Hepatocyte (in vitro differentiated cells): Measurements from ENCODE around the gene PRKAB1. TPM values are rescaled to one million over a fixed set of nuclear protein-coding genes. Genes with fewer than 3 reads are reported as not detected.
"Not testable (repeated sequence)": the region's sequence is repeated elsewhere in the genome, so short reads cannot be mapped to it uniquely, and the experiment has no call there.

ENCODE experiments used
- DNase-seq: peaks from one replicate; pipeline ENCODE4 v3.0.0-alpha.2; 2016; ENCODE audit warnings: low spot score
- H2AFZ ChIP-seq: fragments of 200-600 bp; sonication (generic); 2 replicates; pipeline ENCODE4 v1.6.0; 2016; ENCODE audit warnings: antibody characterized with exemption, mild to moderate bottlenecking
- H3K27ac ChIP-seq: fragments of 200-600 bp; sonication (generic); 2 replicates; pipeline ENCODE4 v1.5.1; 2016; ENCODE audit warnings: mild to moderate bottlenecking
- H3K27me3 ChIP-seq: fragments of 200-600 bp; sonication (generic); 2 replicates; pipeline ENCODE4 v1.6.1; 2016
- H3K36me3 ChIP-seq: fragments of 200-600 bp; sonication (generic); replicated peaks from 2 replicates; pipeline ENCODE4 v1.5.1; 2016; ENCODE audit warnings: low read depth; ENCODE audit not compliant: insufficient read depth
- H3K4me1 ChIP-seq: fragments of 200-600 bp; sonication (generic); 2 replicates; pipeline ENCODE4 v1.5.1; 2016; ENCODE audit warnings: mild to moderate bottlenecking, moderate library complexity; ENCODE audit not compliant: insufficient read depth
- H3K4me2 ChIP-seq: fragments of 200-600 bp; sonication (generic); 2 replicates; pipeline ENCODE4 v1.6.0; 2016
- H3K4me3 ChIP-seq: fragments of 200-600 bp; sonication (generic); 2 replicates; pipeline ENCODE4 v1.5.1; 2016; ENCODE audit warnings: mild to moderate bottlenecking
- H3K79me2 ChIP-seq: fragments of 200-600 bp; sonication (generic); 2 replicates; pipeline ENCODE4 v1.6.0; 2017; ENCODE audit warnings: mild to moderate bottlenecking
- H3K9me2 ChIP-seq: fragments of 200-600 bp; sonication (generic); replicated peaks from 2 replicates; pipeline ENCODE4 v1.6.0; 2017; ENCODE audit warnings: mild to moderate bottlenecking; ENCODE audit not compliant: insufficient read depth
- H3K9me3 ChIP-seq: fragments of 200-600 bp; sonication (generic); 2 replicates; pipeline ENCODE4 v1.5.1; 2016; ENCODE audit warnings: low read depth, mild to moderate bottlenecking
- H4K20me1 ChIP-seq: fragments of 200-600 bp; sonication (generic); 2 replicates; pipeline ENCODE4 v1.6.0; 2016; ENCODE audit warnings: mild to moderate bottlenecking; ENCODE audit not compliant: insufficient read depth, poor library complexity, severe bottlenecking
- EZH2 ChIP-seq: fragments of 200-600 bp; sonication (generic); IDR thresholded peaks from 2 replicates; pipeline ENCODE4 v1.6.1; 2016; ENCODE audit warnings: antibody characterized with exemption, mild to moderate bottlenecking, borderline replicate concordance
- EZH2phosphoT487 ChIP-seq: fragments of 200-600 bp; sonication (generic); IDR thresholded peaks from one replicate; pipeline ENCODE4 v1.6.1; 2018; ENCODE audit warnings: antibody characterized with exemption, mild to moderate bottlenecking, low read depth, moderate library complexity; ENCODE audit not compliant: unreplicated experiment, severe bottlenecking
- WGBS: methylation state at CpG from one replicate; pipeline ENCODE4 v1.1.6; 2016; ENCODE audit warnings: low lambda C conversion rate; ENCODE audit errors: missing lambda C conversion rate; 5-methylcytosine and 5-hydroxymethylcytosine counted together
- polyA plus RNA-seq: library from polyadenylated mRNA; unstranded; fragments of >200 nt; fragmentation: Nextera tagmentation; extraction: Ambion mirVana; gene quantifications from 2 replicates; pipeline ENCODE4 v1.2.1, GENCODE V29; 2016
- total RNA-seq: library from RNA; depleted of rRNA; stranded (reverse); fragments of >200 nt; gene quantifications from 2 replicates; pipeline ENCODE4 v1.2.3, GENCODE V29; 2014
- TF ChIP-seq, protein P1 (sequence below): fragments of 200-600 bp; sonication (generic); IDR thresholded peaks from 2 replicates; pipeline ENCODE4 v1.5.1; 2016; ENCODE audit warnings: antibody characterized with exemption, mild to moderate bottlenecking; ENCODE audit not compliant: poor library complexity

The PRKAB1 gene, protein sequence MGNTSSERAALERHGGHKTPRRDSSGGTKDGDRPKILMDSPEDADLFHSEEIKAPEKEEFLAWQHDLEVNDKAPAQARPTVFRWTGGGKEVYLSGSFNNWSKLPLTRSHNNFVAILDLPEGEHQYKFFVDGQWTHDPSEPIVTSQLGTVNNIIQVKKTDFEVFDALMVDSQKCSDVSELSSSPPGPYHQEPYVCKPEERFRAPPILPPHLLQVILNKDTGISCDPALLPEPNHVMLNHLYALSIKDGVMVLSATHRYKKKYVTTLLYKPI
- total RNA-seq (25.2 and 32.3 TPM in 2 replicates), polyA plus RNA-seq (37.7 and 41.1 TPM in 2 replicates)

DNA sequence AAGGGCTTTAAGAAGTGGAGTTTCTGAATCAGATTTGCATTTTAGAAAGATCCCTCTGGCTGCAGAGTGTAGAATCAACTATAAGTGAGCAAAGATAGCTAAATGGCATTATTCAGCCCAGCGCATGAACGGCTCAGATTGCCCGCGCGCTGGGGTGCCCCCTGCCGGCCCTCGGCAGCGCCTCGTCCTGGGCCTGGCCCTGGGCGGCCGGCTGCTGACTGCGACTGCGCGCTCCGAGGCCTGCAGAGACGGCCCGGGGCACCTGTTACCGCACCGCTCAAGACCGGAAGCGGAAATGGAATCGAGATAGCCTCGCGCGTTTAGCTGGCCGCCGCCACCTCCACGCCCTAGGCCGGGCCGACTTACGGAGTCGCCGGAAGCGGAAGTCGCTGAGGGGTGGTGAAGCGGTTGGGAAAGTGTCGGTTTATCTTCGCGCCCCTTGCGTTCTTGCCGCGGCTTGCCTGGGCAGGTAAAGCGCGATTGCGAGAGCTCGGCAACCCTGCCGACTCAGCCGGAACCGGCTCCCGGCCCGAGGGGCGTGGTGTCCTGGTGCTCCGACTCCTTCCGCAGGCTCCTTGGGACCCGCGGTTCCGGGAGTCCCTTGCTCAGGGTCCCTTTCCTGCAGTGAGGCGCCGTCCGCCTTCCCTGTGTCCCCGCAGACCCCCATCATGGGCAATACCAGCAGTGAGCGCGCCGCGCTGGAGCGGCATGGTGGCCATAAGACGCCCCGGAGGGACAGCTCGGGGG lies at the start of gene PRKAB1:
TSS of gene PRKAB1 (plus strand) at position 557 of the 747 bp plus-strand sequence. CDS start at position 669, 112 bp downstream.
- peaks cover 19% of the 10 kb centered on the region for H3K4me1 ChIP-seq
- H3K9me2 ChIP-seq = no peaks in the 10 kb centered on the region
- H3K36me3 ChIP-seq = no peaks in the 10 kb centered on the region
- no peak for TF ChIP-seq EZH2
- TF ChIP-seq, protein P1, sequence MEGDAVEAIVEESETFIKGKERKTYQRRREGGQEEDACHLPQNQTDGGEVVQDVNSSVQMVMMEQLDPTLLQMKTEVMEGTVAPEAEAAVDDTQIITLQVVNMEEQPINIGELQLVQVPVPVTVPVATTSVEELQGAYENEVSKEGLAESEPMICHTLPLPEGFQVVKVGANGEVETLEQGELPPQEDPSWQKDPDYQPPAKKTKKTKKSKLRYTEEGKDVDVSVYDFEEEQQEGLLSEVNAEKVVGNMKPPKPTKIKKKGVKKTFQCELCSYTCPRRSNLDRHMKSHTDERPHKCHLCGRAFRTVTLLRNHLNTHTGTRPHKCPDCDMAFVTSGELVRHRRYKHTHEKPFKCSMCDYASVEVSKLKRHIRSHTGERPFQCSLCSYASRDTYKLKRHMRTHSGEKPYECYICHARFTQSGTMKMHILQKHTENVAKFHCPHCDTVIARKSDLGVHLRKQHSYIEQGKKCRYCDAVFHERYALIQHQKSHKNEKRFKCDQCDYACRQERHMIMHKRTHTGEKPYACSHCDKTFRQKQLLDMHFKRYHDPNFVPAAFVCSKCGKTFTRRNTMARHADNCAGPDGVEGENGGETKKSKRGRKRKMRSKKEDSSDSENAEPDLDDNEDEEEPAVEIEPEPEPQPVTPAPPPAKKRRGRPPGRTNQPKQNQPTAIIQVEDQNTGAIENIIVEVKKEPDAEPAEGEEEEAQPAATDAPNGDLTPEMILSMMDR = peak; percentile 96
- no peak for TF ChIP-seq EZH2phosphoT487
- H3K4me2 ChIP-seq = peak within 1 kb of the TSS; percentile 93
- peak; percentile 99 for DNase-seq
- H3K9me3 ChIP-seq = no peaks in the 10 kb centered on the region
- peaks cover 31% of the 10 kb centered on the region for H3K79me2 ChIP-seq
- H3K27ac ChIP-seq = peak within 1 kb of the TSS; percentile 94
- H2AFZ ChIP-seq = peak within 1 kb of the TSS; percentile 57
- no peaks in the 10 kb centered on the region for H4K20me1 ChIP-seq
- H3K27me3 ChIP-seq = no peaks in the 10 kb centered on the region
- 1% methylated on average over 69 of the region's 69 CpGs for WGBS
- H3K4me3 ChIP-seq = peak within 1 kb of the TSS; percentile 52

DNA sequence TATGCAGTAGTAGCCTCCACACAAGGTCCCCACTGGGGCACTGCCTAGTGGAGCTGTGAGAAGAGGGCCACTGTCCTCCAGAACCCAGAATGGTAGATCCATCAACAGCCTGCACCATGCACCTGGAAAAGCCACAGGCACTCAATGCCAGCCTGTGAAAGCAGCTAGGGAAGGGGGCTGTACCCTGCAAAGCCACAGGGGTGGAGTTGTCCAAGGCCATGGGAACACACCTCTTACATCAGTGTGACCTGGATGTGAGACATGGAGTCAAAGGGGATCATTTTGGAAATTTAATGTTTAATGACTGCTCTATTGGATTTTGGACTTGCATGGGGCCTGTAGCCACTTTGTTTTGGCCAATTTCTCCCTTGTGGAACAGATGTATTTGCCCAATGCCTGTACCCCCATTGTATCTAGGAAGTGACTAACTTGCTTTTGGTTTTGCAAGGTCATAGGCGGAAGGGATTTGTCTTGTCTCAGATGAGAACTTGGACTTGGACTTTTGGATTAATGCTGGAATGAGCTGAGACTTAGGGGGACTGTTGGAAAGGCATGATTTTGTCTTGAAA lies 49.5 kb upstream of the PRKAB1 start:
- H3K27me3 ChIP-seq = peaks cover 11% of the 10 kb centered on the region
- H3K79me2 ChIP-seq, H3K4me1 ChIP-seq, H3K4me3 ChIP-seq, H3K36me3 ChIP-seq, H3K27ac ChIP-seq, H2AFZ ChIP-seq, H4K20me1 ChIP-seq, H3K9me2 ChIP-seq, H3K9me3 ChIP-seq, H3K4me2 ChIP-seq, DNase-seq: not testable (repeated sequence)
- WGBS = 91% methylated on average over 1 of the region's 1 CpG

GRCh38 chr12:119620490-119620889 lies 47.4 kb upstream of the PRKAB1 start:
- Histone ChIP-seq H2AFZ (no peak overlapping the region), H3K27me3 (peaks cover 11% of the 10 kb centered on the region), H3K79me2 (no peaks in the 10 kb centered on the region), H3K36me3 (no peaks in the 10 kb centered on the region), H4K20me1 (no peaks in the 10 kb centered on the region), H3K9me2 (no peaks in the 10 kb centered on the region), H3K4me1 (no peaks in the 10 kb centered on the region), H3K9me3 (no peaks in the 10 kb centered on the region), H3K27ac (no peak overlapping the region), H3K4me2 (no peak overlapping the region), H3K4me3 (no peak overlapping the region)
- WGBS = 73% methylated on average over 1 of the region's 1 CpG
- no peak for DNase-seq
- TF ChIP-seq EZH2phosphoT487 = no peak
- no peak for TF ChIP-seq EZH2
- TF ChIP-seq, protein P1 = no peak

DNA sequence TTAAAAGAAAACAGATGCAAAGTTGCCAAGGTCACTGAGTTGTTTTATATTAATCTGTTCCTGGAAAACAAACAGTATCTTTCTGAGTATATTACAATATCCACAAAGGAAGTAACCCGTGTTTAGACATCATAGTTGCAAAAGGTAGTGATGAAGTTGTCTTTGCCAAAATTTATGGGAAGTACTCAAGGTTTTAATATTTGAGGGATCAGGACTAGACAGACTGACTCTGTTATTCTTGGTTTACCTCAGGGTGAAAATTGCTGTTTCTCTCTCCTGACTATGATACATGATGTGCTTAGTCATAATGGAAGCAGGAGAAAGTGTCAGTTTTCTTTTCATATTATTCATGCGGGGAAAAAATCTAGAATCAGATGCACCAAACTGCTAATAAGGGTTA lies 46.1 kb upstream of the PRKAB1 start:
- H3K27ac ChIP-seq = no peak overlapping the region
- no peaks in the 10 kb centered on the region for H3K79me2 ChIP-seq
- no peak overlapping the region for H3K4me2 ChIP-seq
- H3K9me2 ChIP-seq = no peaks in the 10 kb centered on the region
- no peak overlapping the region for H3K4me3 ChIP-seq
- TF ChIP-seq, protein P1 = no peak
- TF ChIP-seq EZH2phosphoT487 = no peak
- no peak for TF ChIP-seq EZH2
- H3K4me1 ChIP-seq = no peaks in the 10 kb centered on the region
- no peaks in the 10 kb centered on the region for H3K36me3 ChIP-seq
- no peak overlapping the region for H2AFZ ChIP-seq
- peaks cover 11% of the 10 kb centered on the region for H3K27me3 ChIP-seq
- no peaks in the 10 kb centered on the region for H3K9me3 ChIP-seq
- 72% methylated on average over 2 of the region's 2 CpGs for WGBS
- no peaks in the 10 kb centered on the region for H4K20me1 ChIP-seq
- DNase-seq = no peak
